OCI-LY7 (cell line): Measurements from ENCODE around the gene GCLC.

ENCODE experiments used
- CTCF ChIP-seq: fragments of 200-600 bp; sonication (generic); conservative IDR thresholded peaks from 2 replicates; pipeline ENCODE4 v1.5.1; 2014; ENCODE audit warnings: mild to moderate bottlenecking, antibody characterized with exemption, low read length, moderate library complexity, mixed read lengths
- EZH2phosphoT487 ChIP-seq: fragments of 200-600 bp; sonication (generic); IDR thresholded peaks from 2 replicates; pipeline ENCODE4 v1.6.1; 2018; ENCODE audit warnings: low read depth, borderline replicate concordance, mild to moderate bottlenecking, mixed run types, antibody characterized with exemption, low read length, moderate library complexity, mixed read lengths

GRCh38 chr6:53544217-53544469 is 758 bp downstream of the GCLC start:
- TF ChIP-seq CTCF (no peak), EZH2phosphoT487 (no peak)
